Activated CD4-positive, alpha-beta T cell treated with anti-CD3 and anti-CD28 coated beads, Interleukin-2, amount 50 U/mL, for 48 hours (primary cell): ENCODE data around the gene DAP.
"Not testable (repeated sequence)": the region's sequence is repeated elsewhere in the genome, so short reads cannot be mapped to it uniquely, and the experiment has no call there.

Experiments
- DNase-seq, 2 experiments: peaks; one replicate each; pipeline ENCODE4 v3.0.0-alpha.2; 2020

The DAP gene

GRCh38 chr5:10734037-10734709 lies 26.9 kb downstream of the DAP start:
- DNase-seq: no peak

- no peak for DNase-seq
These were observed 27.6 kb downstream of the DAP start for GRCh38 chr5:10733426-10733825.

GRCh38 chr5:10731913-10732312 lies 29.1 kb downstream of the DAP start:
- DNase-seq: no peak

GRCh38 chr5:10730043-10730351 lies 31.0 kb downstream of the DAP start:
- no peak for DNase-seq

GRCh38 chr5:10729320-10730042 lies 31.6 kb downstream of the DAP start:
- DNase-seq: no peak

GRCh38 chr5:10728679-10729078 lies 32.4 kb downstream of the DAP start:
- no peak for DNase-seq

- DNase-seq: no peak
These were observed 33.2 kb downstream of the DAP start for GRCh38 chr5:10727861-10728260.

GRCh38 chr5:10726913-10727517 lies 34.0 kb downstream of the DAP start:
- peak; percentile 19 to 37 for DNase-seq

- DNase-seq: no peak
These were observed 34.7 kb downstream of the DAP start for GRCh38 chr5:10726179-10726912.

GRCh38 chr5:10725636-10726035 lies 35.4 kb downstream of the DAP start:
- no peak for DNase-seq

GRCh38 chr5:10724781-10725507 lies 36.1 kb downstream of the DAP start:
- DNase-seq: no peak

GRCh38 chr5:10723514-10723913 lies 37.5 kb downstream of the DAP start:
- no peak for DNase-seq

- DNase-seq: not testable (repeated sequence)
These were observed 40.3 kb downstream of the DAP start for GRCh38 chr5:10720766-10721165.

GRCh38 chr5:10719965-10720364 lies 41.1 kb downstream of the DAP start:
- DNase-seq: no peak

GRCh38 chr5:10718617-10719016 lies 42.4 kb downstream of the DAP start:
- not testable (repeated sequence) for DNase-seq

- DNase-seq: not testable (repeated sequence)
These were observed 44.2 kb downstream of the DAP start for GRCh38 chr5:10716825-10717224.

- no peak for DNase-seq
These were observed 45.3 kb downstream of the DAP start for GRCh38 chr5:10715605-10716290.

- DNase-seq: no peak
These were observed 48.3 kb downstream of the DAP start for GRCh38 chr5:10712574-10713366.

- DNase-seq: no peak
These were observed 49.5 kb downstream of the DAP start for GRCh38 chr5:10711562-10711961.

- no peak for DNase-seq
These were observed 50.4 kb downstream of the DAP start for GRCh38 chr5:10710513-10711128.

GRCh38 chr5:10709933-10710332 lies 51.1 kb downstream of the DAP start:
- no peak for DNase-seq
